ENCODE results near the gene PLXNA4. TPM values are rescaled to one million over a fixed set of nuclear protein-coding genes. Genes with fewer than 3 reads are reported as not detected.

The PLXNA4 gene
- total and polyA plus RNA-seq, 11 donors = 1.8 to 22.1 (median 10.5) TPM

GRCh38 chr7:132410385-132410784 lies 165.9 kb downstream of the PLXNA4 start:
- no peak for TF ChIP-seq CTCF (IDR thresholded peaks at IDR 0.05)
- TF ChIP-seq POLR2A (IDR thresholded peaks at IDR 0.05) = no peak
- 3 to 6% (median 5%) methylated on average over 7 of the region's 7 CpGs for WGBS, 4 donors
- peaks cover 0 to 34% (median 15%) of the 10 kb centered on the region in 12 donors for H3K4me1 ChIP-seq
- peak overlapping the region in 3 of 12 donors; percentile 18 to 61 (median 37) for H3K27ac ChIP-seq
- no peaks in the 10 kb centered on the region for H3K27me3 ChIP-seq
- H3K4me3 ChIP-seq = no peak overlapping the region
- DNase-seq (peak in 3 of 5 donors; percentile 56 to 79 (median 57)), ATAC-seq (peak; percentile 91 to 96 (median 96))
- H3K36me3 ChIP-seq = no peaks in the 10 kb centered on the region
- no peaks in the 10 kb centered on the region for H3K9me3 ChIP-seq
- intact Hi-C loops (cut with DNase I) = no loop called here

DNA sequence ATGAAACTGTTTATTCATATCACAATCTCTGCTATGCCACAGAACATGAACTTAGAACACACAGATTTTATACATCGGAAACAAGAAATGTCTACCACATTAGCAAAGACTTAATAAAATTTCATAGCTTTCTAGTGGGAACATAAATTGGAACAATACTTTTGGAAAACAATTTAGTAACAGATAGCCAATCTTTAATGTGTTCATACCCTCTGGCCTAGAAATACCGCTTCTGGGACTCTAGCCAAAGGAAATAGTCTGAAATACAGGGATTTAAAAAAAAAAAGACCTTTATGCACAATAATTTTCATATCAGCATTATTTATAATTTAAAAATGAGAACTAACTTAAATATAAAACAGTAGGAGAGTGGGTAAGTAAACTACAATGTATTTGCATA lies 168.5 kb downstream of the PLXNA4 start:
- H3K4me1 ChIP-seq = peaks cover 0 to 43% (median 22%) of the 10 kb centered on the region in 12 donors

DNA sequence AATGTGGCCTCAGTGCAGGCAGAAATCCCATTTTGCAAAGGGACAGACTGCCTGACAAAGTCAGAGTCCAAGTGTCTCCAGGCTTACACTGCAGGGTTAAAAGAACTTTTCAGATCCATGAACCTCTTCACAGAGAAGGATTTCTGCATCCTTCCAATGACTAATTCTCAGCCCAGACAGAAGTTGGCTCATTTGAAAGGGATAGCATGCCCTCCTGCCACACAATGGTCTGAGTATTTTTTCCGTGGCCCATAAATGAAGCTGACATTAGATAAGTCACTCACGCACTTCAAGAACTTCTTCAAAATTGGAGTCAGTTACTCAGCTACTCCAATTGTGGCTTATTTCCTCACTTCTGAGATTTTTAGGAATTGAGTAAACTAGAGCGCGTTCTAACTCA lies 170.2 kb downstream of the PLXNA4 start:
- no peaks in the 10 kb centered on the region for H3K27me3 ChIP-seq
- no peak for DNase-seq
- intact Hi-C loops (cut with DNase I) = loop anchor here in 3 of 10 donors (10.0 kb wide), 2 partner anchors 59 to 79 kb away; no protein-coding TSS in a partner anchor
- H3K4me3 ChIP-seq = no peak overlapping the region
- H3K27ac ChIP-seq = no peak overlapping the region
- H3K9me3 ChIP-seq = no peaks in the 10 kb centered on the region
- H3K36me3 ChIP-seq = no peaks in the 10 kb centered on the region
- no peak for ATAC-seq
- TF ChIP-seq CTCF (IDR thresholded peaks at IDR 0.05) = no peak
- TF ChIP-seq POLR2A (IDR thresholded peaks at IDR 0.05) = no peak
- peaks cover 0 to 55% (median 27%) of the 10 kb centered on the region in 12 donors for H3K4me1 ChIP-seq
- WGBS, 4 donors = 77 to 91% (median 90%) methylated on average over 4 of the region's 4 CpGs

More for the DNA sequence above, 168.5 kb downstream of the PLXNA4 start:
- no peaks in the 10 kb centered on the region for H3K36me3 ChIP-seq
- TF ChIP-seq CTCF (IDR thresholded peaks at IDR 0.05) (no peak), POLR2A (IDR thresholded peaks at IDR 0.05) (no peak)
- no peaks in the 10 kb centered on the region for H3K27me3 ChIP-seq
- H3K4me3 ChIP-seq = no peak overlapping the region
- H3K27ac ChIP-seq = no peak overlapping the region
- ATAC-seq (no peak), DNase-seq (no peak)
- 53 to 72% (median 56%) methylated on average over 2 of the region's 2 CpGs for WGBS, 4 donors
- intact Hi-C loops (cut with DNase I) = loop anchor here in 3 of 10 donors (10.0 kb wide), 2 partner anchors 57 to 77 kb away; no protein-coding TSS in a partner anchor
- H3K9me3 ChIP-seq = no peaks in the 10 kb centered on the region

GRCh38 chr7:132404261-132404660 lies 172.0 kb downstream of the PLXNA4 start:
- no peak for TF ChIP-seq POLR2A (IDR thresholded peaks at IDR 0.05)
- TF ChIP-seq CTCF (IDR thresholded peaks at IDR 0.05) = no peak
- Histone ChIP-seq H3K4me1 (peaks cover 0 to 58% (median 22%) of the 10 kb centered on the region in 12 donors), H3K4me3 (no peak overlapping the region), H3K27ac (peak overlapping the region in 1 of 12 donors; percentile 75), H3K27me3 (no peaks in the 10 kb centered on the region), H3K9me3 (no peaks in the 10 kb centered on the region), H3K36me3 (no peaks in the 10 kb centered on the region)
- intact Hi-C loops (cut with DNase I) = loop anchor here in 6 of 10 donors (5.0 to 10.0 kb wide), 6 partner anchors 61 to 173 kb away; partner anchors contain the start of gene PLXNA4 (in 3 of the 6)
- no peak for ATAC-seq
- 86 to 87% (median 86%) methylated on average over 3 of the region's 3 CpGs for WGBS, 4 donors
- no peak for DNase-seq
